Measurements from ENCODE around the gene NIM1K. TPM values are rescaled to one million over a fixed set of nuclear protein-coding genes. Genes with fewer than 3 reads are reported as not detected.

The NIM1K gene
- total RNA-seq, 1 experiment from 2014 or later = 0.07 TPM

GRCh38 chr5:43219120-43219519, 27.1 kb downstream of the NIM1K start (continued):
- TF ChIP-seq STAT6 (CRISPR knock-in tag; conservative IDR thresholded peaks at IDR 0.05; ENCODE audit: low read depth) (no peak), ATF6 (CRISPR knock-in tag; IDR thresholded peaks at IDR 0.05) (no peak), ZSCAN18 (CRISPR knock-in tag; IDR thresholded peaks at IDR 0.05) (no peak), GTF2I (CRISPR knock-in tag; conservative IDR thresholded peaks at IDR 0.05) (no peak), ZNF423 (CRISPR knock-in tag; IDR thresholded peaks at IDR 0.05) (no peak)

- ATAC-seq (no peak), DNase-seq (ENCODE audit: low spot score) (no peak)
- Mint-ChIP-seq H3K36me3 (no peaks in the 10 kb centered on the region), H3K27me3 (ENCODE audit: low read depth) (no peaks in the 10 kb centered on the region; the same call in 1 of the 2 replicates), H3K9me3 (peaks cover 8% of the 10 kb centered on the region), H3K27ac (no peak overlapping the region), H3K4me1 (no peaks in the 10 kb centered on the region), H3K4me3 (no peak overlapping the region)
- ChIA-PET CTCF (no interaction called here), POLR2A (no interaction called here)
- TF ChIP-seq ZNF396 (CRISPR knock-in tag; IDR thresholded peaks at IDR 0.05; ENCODE audit: borderline replicate concordance) (no peak), ZNF425 (CRISPR knock-in tag; conservative IDR thresholded peaks at IDR 0.05) (no peak), ETV6 (CRISPR knock-in tag; IDR thresholded peaks at IDR 0.05) (no peak)
Observed at GRCh38 chr5:43221502-43221901, 29.5 kb downstream of the NIM1K start.

- no peak for DNase-seq (ENCODE audit: low spot score)
- TF ChIP-seq RELA (CRISPR knock-in tag; IDR thresholded peaks at IDR 0.05; ENCODE audit: borderline replicate concordance) = no peak
- TF ChIP-seq FOXJ3 (CRISPR knock-in tag; IDR thresholded peaks at IDR 0.05; ENCODE audit: borderline replicate concordance) = no peak
- TF ChIP-seq CTCF (IDR thresholded peaks at IDR 0.05) = no peak
- TF ChIP-seq ESRRA (CRISPR knock-in tag; IDR thresholded peaks at IDR 0.05; ENCODE audit: borderline replicate concordance) = no peak
- no peak for TF ChIP-seq SOX15 (CRISPR knock-in tag; IDR thresholded peaks at IDR 0.05)
- no peak for TF ChIP-seq FOXK1 (CRISPR knock-in tag; IDR thresholded peaks at IDR 0.05)
- TF ChIP-seq ZNF416 (CRISPR knock-in tag; IDR thresholded peaks at IDR 0.05) = no peak
- TF ChIP-seq GRHL2 (CRISPR knock-in tag; IDR thresholded peaks at IDR 0.05; ENCODE audit: insufficient replicate concordance, severe bottlenecking) = no peak
- TF ChIP-seq MXD4 (CRISPR knock-in tag; IDR thresholded peaks at IDR 0.05; ENCODE audit: borderline replicate concordance) = no peak
- TF ChIP-seq SP1 (CRISPR knock-in tag; conservative IDR thresholded peaks at IDR 0.05) = no peak
- TF ChIP-seq MYBL2 (CRISPR knock-in tag; IDR thresholded peaks at IDR 0.05) = no peak
- no peak for TF ChIP-seq TEAD1 (CRISPR knock-in tag; IDR thresholded peaks at IDR 0.05)
- TF ChIP-seq ELF4 (CRISPR knock-in tag; IDR thresholded peaks at IDR 0.05; ENCODE audit: low read depth) = no peak
- no peaks in the 10 kb centered on the region for H3K36me3 Mint-ChIP-seq
- H3K27ac Mint-ChIP-seq = no peak overlapping the region
- H3K9me3 Mint-ChIP-seq = no peaks in the 10 kb centered on the region
- no peaks in the 10 kb centered on the region for H3K27me3 Mint-ChIP-seq (ENCODE audit: low read depth)
- H3K4me1 Mint-ChIP-seq = no peaks in the 10 kb centered on the region
- no peak for ATAC-seq
- no peak overlapping the region for H3K4me3 Mint-ChIP-seq
- CTCF ChIA-PET = interaction anchor here (0.6 to 0.8 kb wide), 4 partner anchors 72 to 206 kb away, joined by 3 to 4 read pairs (median 3); no protein-coding TSS in a partner anchor
- POLR2A ChIA-PET = interaction anchor here (0.6 kb wide), 5 partner anchors 16 to 1184 kb away, joined by 3 to 10 read pairs (median 4); no protein-coding TSS in a partner anchor
Observed at GRCh38 chr5:43225649-43226245, 33.7 kb downstream of the NIM1K start.
